ENCODE results near the gene TBXAS1. TPM values are rescaled to one million over a fixed set of nuclear protein-coding genes. Genes with fewer than 3 reads are reported as not detected.

Gene TBXAS1
- polyA plus RNA-seq, 1 donor from 2014 or later, result 0.93 TPM

GRCh38 chr7:139783647-139784385 lies 45.2 kb upstream of the TBXAS1 start:
- Histone ChIP-seq H3K9ac (ENCODE audit: low read length) (no peak overlapping the region), H3K4me2 (ENCODE audit: low read length) (no peak overlapping the region), H3K9me3 (ENCODE audit: low read length) (no peaks in the 10 kb centered on the region), H3K27ac (ENCODE audit: low read length) (no peak overlapping the region), H3K79me2 (replicated peaks; ENCODE audit: insufficient read depth, low read length) (peaks cover 7% of the 10 kb centered on the region), H3K9me2 (ENCODE audit: insufficient read depth, low read length) (no peaks in the 10 kb centered on the region), H4K20me1 (ENCODE audit: insufficient read depth) (no peaks in the 10 kb centered on the region), H2AFZ (ENCODE audit: low read depth, low read length) (no peak overlapping the region), H3K4me3 (ENCODE audit: low read length) (peak overlapping the region; percentile 22), H3F3A (ENCODE audit: insufficient read depth, low read length, poor library complexity, severe bottlenecking) (no peaks in the 10 kb centered on the region), H3K36me3 (ENCODE audit: insufficient read depth, low read length) (no peaks in the 10 kb centered on the region), H3K27me3 (ENCODE audit: insufficient read depth, low read depth, low read length) (no peaks in the 10 kb centered on the region)
- TF ChIP-seq TAF1 (IDR thresholded peaks at IDR 0.05; ENCODE audit: low read depth) (no peak), EZH2 (IDR thresholded peaks at IDR 0.05; ENCODE audit: borderline replicate concordance, insufficient read depth, low read length, poor library complexity, severe bottlenecking) (no peak), RAD21 (conservative IDR thresholded peaks at IDR 0.05) (no peak), EP300 (conservative IDR thresholded peaks at IDR 0.05; ENCODE audit: poor library complexity, severe bottlenecking) (no peak), POLR2AphosphoS5 (IDR thresholded peaks at IDR 0.05) (no peak), MXI1 (conservative IDR thresholded peaks at IDR 0.05; ENCODE audit: poor library complexity, severe bottlenecking) (no peak), REST (IDR thresholded peaks at IDR 0.05; ENCODE audit: borderline replicate concordance) (no peak), SMC3 (conservative IDR thresholded peaks at IDR 0.05; ENCODE audit: poor library complexity) (no peak)
- TF ChIP-seq, protein P1, sequence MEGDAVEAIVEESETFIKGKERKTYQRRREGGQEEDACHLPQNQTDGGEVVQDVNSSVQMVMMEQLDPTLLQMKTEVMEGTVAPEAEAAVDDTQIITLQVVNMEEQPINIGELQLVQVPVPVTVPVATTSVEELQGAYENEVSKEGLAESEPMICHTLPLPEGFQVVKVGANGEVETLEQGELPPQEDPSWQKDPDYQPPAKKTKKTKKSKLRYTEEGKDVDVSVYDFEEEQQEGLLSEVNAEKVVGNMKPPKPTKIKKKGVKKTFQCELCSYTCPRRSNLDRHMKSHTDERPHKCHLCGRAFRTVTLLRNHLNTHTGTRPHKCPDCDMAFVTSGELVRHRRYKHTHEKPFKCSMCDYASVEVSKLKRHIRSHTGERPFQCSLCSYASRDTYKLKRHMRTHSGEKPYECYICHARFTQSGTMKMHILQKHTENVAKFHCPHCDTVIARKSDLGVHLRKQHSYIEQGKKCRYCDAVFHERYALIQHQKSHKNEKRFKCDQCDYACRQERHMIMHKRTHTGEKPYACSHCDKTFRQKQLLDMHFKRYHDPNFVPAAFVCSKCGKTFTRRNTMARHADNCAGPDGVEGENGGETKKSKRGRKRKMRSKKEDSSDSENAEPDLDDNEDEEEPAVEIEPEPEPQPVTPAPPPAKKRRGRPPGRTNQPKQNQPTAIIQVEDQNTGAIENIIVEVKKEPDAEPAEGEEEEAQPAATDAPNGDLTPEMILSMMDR (IDR thresholded peaks at IDR 0.05; ENCODE audit: poor library complexity, severe bottlenecking), result no peak

DNA sequence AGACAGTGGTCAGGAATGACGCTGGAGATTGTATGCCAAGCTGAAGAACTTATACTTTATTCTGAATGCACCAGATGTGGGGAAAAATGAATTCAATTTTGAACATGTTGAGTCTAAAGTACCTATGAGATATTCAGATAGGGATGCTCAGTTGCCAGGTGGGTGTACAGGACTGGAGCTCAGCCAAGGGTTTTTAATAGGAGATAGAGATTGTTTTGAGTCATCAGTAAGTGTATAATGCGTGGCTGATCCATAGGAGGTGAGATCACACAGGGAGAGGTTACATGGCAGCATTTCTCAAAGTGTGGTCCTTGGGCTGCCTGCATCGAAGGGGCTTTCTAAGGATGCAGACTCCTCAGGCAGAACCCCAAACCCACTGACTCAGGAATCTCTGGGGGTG lies 44.4 kb upstream of the TBXAS1 start:
- no peak overlapping the region for H3K4me3 ChIP-seq (ENCODE audit: low read length)
- H4K20me1 ChIP-seq (ENCODE audit: insufficient read depth), result no peaks in the 10 kb centered on the region
- no peaks in the 10 kb centered on the region for H3K9me2 ChIP-seq (ENCODE audit: insufficient read depth, low read length)
- no peak overlapping the region for H3K4me2 ChIP-seq (ENCODE audit: low read length)
- no peak overlapping the region for H3K27ac ChIP-seq (ENCODE audit: low read length)
- TF ChIP-seq MXI1 (conservative IDR thresholded peaks at IDR 0.05; ENCODE audit: poor library complexity, severe bottlenecking) (no peak), RAD21 (conservative IDR thresholded peaks at IDR 0.05) (no peak), SMC3 (conservative IDR thresholded peaks at IDR 0.05; ENCODE audit: poor library complexity) (no peak), TAF1 (IDR thresholded peaks at IDR 0.05; ENCODE audit: low read depth) (no peak), POLR2AphosphoS5 (IDR thresholded peaks at IDR 0.05) (no peak), EP300 (conservative IDR thresholded peaks at IDR 0.05; ENCODE audit: poor library complexity, severe bottlenecking) (no peak), REST (IDR thresholded peaks at IDR 0.05; ENCODE audit: borderline replicate concordance) (no peak), EZH2 (IDR thresholded peaks at IDR 0.05; ENCODE audit: borderline replicate concordance, insufficient read depth, low read length, poor library complexity, severe bottlenecking) (no peak)
- TF ChIP-seq, protein P1 (IDR thresholded peaks at IDR 0.05; ENCODE audit: poor library complexity, severe bottlenecking), result no peak
- no peaks in the 10 kb centered on the region for H3K36me3 ChIP-seq (ENCODE audit: insufficient read depth, low read length)
- H3K9me3 ChIP-seq (ENCODE audit: low read length), result no peaks in the 10 kb centered on the region
- no peaks in the 10 kb centered on the region for H3K27me3 ChIP-seq (ENCODE audit: insufficient read depth, low read depth, low read length)
- H3K79me2 ChIP-seq (replicated peaks; ENCODE audit: insufficient read depth, low read length), result no peaks in the 10 kb centered on the region
- H3F3A ChIP-seq (ENCODE audit: insufficient read depth, low read length, poor library complexity, severe bottlenecking), result no peaks in the 10 kb centered on the region
- H3K9ac ChIP-seq (ENCODE audit: low read length), result no peak overlapping the region
- no peak overlapping the region for H2AFZ ChIP-seq (ENCODE audit: low read depth, low read length)

Measured in neural cell (in vitro differentiated cells).